Lower leg skin (tissue), 4 donors: ENCODE results near the gene PRODH. TPM values are rescaled to one million over a fixed set of nuclear protein-coding genes. Genes with fewer than 3 reads are reported as not detected.
"Not testable (repeated sequence)": the region's sequence is repeated elsewhere in the genome, so short reads cannot be mapped to it uniquely, and the experiment has no call there.

Experiments used
- DNase-seq, 2 donors: peaks; one replicate each; pipeline ENCODE4 v3.0.0-alpha.2; 2019; ENCODE audit warnings: low spot score in 2 of 2
- H3K4me3 ChIP-seq: fragments of 200-600 bp; sonication (generic); 2 replicates; pipeline ENCODE4 v1.5.1; 2017; ENCODE audit warnings: mild to moderate bottlenecking, low read depth; ENCODE audit not compliant: poor library complexity, severe bottlenecking
- CTCF ChIP-seq, 3 donors: fragments of 450-650 bp; IDR thresholded peaks; one replicate each; pipeline ENCODE4 v1.5.1; 2016; ENCODE audit warnings: antibody characterized with exemption in 3 of 3, mild to moderate bottlenecking in 3 of 3, moderate library complexity in 2 of 3
- POLR2A ChIP-seq, 2 donors: fragments of 450-650 bp; IDR thresholded peaks; one replicate each; pipeline ENCODE4 v1.6.1; 2016 to 2017; ENCODE audit warnings: antibody characterized with exemption in 2 of 2, mild to moderate bottlenecking in 1 of 2, moderate library complexity in 1 of 2
- WGBS, 2 donors: methylation state at CpG; one replicate each; pipeline ENCODE4 v1.1.5; 2018; 5-methylcytosine and 5-hydroxymethylcytosine counted together
- intact Hi-C: fragments of 100-400 bp; cut with DNase I; formaldehyde crosslinking; loops from one replicate; pipeline ENCODE4 v1.15.0; 2023; ENCODE audit warnings: low total_unique reads
- total RNA-seq, 4 donors: library from RNA; depleted of rRNA; stranded (reverse); fragments of >200 nt; gene quantifications; one replicate each; pipeline ENCODE4 v1.1.0, GENCODE V29; 2016

PRODH gene
- total RNA-seq, 4 donors from 2014 or later = 22.6 to 109 (median 37.2) TPM

GRCh38 chr22:18947905-18948304 is 11.8 kb upstream of the PRODH start:
- intact Hi-C loops = no loop called here
- H3K4me3 ChIP-seq = no peak overlapping the region
- no peak for TF ChIP-seq POLR2A (IDR thresholded peaks at IDR 0.05)
- no peak for TF ChIP-seq CTCF (IDR thresholded peaks at IDR 0.05)
- 74 to 78% methylated on average over 12 of the region's 12 CpGs for WGBS, 2 donors
- peak in 1 of 2 donors; percentile 81 for DNase-seq

GRCh38 chr22:18947105-18947504 is 11.0 kb upstream of the PRODH start:
- H3K4me3 ChIP-seq, intact Hi-C loops: not testable (repeated sequence)
- WGBS, 2 donors = 38 to 76% methylated on average over 5 of the region's 9 CpGs
- DNase-seq = peak in 1 of 2 donors; percentile 80

DNA sequence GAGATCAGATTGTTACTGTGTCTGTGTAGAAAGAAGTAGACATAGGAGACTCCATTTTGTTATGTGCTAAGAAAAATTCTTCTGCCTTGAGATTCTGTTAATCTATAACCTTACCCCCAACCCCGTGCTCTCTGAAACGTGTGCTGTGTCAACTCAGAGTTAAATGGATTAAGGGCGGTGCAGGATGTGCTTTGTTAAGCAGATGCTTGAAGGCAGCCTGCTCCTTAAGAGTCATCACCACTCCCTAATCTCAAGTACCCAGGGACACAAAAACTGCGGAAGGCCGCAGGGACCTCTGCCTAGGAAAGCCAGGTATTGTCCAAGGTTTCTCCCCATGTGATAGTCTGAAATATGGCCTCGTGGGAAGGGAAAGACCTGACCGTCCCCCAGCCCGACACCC is 2.6 kb upstream of the PRODH start:
- intact Hi-C loops, H3K4me3 ChIP-seq: not testable (repeated sequence)
- DNase-seq = peak in 1 of 2 donors; percentile 12
- WGBS, 2 donors = 19 to 28% methylated on average over 5 of the region's 8 CpGs

DNA sequence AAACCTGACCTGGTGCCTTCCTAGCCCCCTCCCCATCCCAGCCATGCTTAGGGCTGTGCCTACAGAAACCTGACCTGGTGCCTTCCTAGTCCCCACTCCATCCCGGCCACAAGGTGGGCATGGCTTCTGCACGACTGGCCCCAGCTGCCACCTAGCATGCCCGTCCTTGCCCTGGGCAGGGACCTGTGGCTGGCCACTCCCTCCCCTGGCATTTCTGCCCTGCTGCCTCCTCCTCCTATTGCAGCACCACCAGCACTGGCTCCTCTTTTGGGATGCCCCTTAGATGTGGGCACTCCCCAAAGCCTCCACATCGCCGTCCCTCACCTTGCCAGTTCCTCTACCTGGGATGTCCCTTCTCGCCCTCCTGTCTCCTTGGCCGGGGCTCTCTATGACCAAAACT is 1.4 kb downstream of the PRODH start:
- intact Hi-C loops, DNase-seq, H3K4me3 ChIP-seq: not testable (repeated sequence)
- no CpG with 5 or more reads among the region's 7 CpGs for WGBS, 2 donors

- no CpG with 5 or more reads among the region's 7 CpGs for WGBS, 2 donors
- TF ChIP-seq CTCF (IDR thresholded peaks at IDR 0.05) (no peak), POLR2A (IDR thresholded peaks at IDR 0.05) (no peak)
- no peak for DNase-seq
- H3K4me3 ChIP-seq = no peak overlapping the region
- intact Hi-C loops = no loop called here
Measured at GRCh38 chr22:18933914-18934313, 2.2 kb downstream of the PRODH start.

DNA sequence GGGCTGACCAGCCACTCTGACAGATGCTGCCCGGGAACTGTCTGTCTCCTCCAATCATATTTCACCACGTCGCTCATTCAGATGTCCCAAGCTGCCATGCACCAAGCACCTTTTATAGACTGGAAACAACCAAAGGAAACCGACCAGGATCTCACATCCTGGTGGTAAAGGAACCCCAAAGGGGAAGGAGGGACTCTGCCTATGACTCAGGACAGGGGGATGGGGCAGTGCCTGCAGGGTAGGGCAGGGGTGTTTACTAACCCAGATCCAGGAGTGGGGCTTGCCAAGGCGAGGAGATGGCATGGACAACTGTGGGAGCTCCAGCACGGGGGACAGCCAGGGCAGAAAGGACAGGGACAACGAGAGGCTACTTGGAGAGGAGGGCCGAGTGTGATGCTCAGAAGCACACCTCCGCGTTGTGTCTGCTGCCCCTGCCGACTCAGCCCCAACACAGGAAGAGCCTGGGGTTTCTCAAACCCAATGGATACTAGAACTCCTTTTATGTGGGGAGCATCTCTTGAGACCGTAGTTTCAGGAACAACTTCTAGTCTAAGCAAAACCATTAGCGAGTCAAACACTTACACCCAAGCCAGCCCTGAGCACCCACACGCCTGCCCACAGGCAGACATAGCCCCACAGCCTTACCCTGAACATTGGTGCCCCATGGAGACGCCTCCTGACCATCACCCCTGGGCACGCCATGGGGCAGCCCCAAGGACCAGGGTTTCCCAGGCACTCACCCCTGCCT is 4.0 kb downstream of the PRODH start:
- WGBS, 2 donors = no CpG with 5 or more reads among the region's 16 CpGs
- intact Hi-C loops = no loop called here
- TF ChIP-seq CTCF (IDR thresholded peaks at IDR 0.05) = no peak
- no peak for TF ChIP-seq POLR2A (IDR thresholded peaks at IDR 0.05)
- H3K4me3 ChIP-seq = no peak overlapping the region
- DNase-seq = no peak

- intact Hi-C loops = no loop called here
- DNase-seq = peak; percentile 47 to 79
- H3K4me3 ChIP-seq = no peak overlapping the region
- no peak for TF ChIP-seq CTCF (IDR thresholded peaks at IDR 0.05)
- TF ChIP-seq POLR2A (IDR thresholded peaks at IDR 0.05) = no peak
- no CpG with 5 or more reads among the region's 5 CpGs for WGBS, 2 donors
Measured at GRCh38 chr22:18929459-18929858, 6.6 kb downstream of the PRODH start.
